ENCODE measurements around the gene FHDC1.

DNA sequence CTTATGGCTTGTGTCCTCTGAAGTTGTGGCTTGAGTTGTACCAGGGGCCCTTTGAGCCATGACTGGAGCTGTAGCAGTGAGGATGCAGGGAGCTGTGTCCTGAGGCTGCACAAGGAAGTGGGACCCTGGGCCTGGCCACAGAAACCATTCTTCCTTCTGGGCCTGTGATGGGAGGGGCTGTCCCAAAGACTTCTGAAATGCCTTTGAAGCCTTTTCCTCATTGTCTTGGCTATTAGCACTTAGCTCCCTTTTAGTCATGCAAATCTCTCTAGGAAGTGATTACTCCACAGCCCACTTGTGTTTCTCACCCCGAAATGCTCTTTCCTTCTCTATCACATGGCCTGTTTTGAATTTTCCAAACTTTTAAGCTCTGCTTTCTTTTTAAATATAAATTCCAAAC lies 92.4 kb downstream of the FHDC1 start:
- TF ChIP-seq, protein P1, sequence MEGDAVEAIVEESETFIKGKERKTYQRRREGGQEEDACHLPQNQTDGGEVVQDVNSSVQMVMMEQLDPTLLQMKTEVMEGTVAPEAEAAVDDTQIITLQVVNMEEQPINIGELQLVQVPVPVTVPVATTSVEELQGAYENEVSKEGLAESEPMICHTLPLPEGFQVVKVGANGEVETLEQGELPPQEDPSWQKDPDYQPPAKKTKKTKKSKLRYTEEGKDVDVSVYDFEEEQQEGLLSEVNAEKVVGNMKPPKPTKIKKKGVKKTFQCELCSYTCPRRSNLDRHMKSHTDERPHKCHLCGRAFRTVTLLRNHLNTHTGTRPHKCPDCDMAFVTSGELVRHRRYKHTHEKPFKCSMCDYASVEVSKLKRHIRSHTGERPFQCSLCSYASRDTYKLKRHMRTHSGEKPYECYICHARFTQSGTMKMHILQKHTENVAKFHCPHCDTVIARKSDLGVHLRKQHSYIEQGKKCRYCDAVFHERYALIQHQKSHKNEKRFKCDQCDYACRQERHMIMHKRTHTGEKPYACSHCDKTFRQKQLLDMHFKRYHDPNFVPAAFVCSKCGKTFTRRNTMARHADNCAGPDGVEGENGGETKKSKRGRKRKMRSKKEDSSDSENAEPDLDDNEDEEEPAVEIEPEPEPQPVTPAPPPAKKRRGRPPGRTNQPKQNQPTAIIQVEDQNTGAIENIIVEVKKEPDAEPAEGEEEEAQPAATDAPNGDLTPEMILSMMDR (IDR thresholded peaks at IDR 0.05) = no peak
- TF ChIP-seq, protein P2, sequence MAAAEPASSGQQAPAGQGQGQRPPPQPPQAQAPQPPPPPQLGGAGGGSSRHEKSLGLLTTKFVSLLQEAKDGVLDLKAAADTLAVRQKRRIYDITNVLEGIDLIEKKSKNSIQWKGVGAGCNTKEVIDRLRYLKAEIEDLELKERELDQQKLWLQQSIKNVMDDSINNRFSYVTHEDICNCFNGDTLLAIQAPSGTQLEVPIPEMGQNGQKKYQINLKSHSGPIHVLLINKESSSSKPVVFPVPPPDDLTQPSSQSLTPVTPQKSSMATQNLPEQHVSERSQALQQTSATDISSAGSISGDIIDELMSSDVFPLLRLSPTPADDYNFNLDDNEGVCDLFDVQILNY (CRISPR knock-in tag; IDR thresholded peaks at IDR 0.05) = no peak
- TF ChIP-seq, protein P3, sequence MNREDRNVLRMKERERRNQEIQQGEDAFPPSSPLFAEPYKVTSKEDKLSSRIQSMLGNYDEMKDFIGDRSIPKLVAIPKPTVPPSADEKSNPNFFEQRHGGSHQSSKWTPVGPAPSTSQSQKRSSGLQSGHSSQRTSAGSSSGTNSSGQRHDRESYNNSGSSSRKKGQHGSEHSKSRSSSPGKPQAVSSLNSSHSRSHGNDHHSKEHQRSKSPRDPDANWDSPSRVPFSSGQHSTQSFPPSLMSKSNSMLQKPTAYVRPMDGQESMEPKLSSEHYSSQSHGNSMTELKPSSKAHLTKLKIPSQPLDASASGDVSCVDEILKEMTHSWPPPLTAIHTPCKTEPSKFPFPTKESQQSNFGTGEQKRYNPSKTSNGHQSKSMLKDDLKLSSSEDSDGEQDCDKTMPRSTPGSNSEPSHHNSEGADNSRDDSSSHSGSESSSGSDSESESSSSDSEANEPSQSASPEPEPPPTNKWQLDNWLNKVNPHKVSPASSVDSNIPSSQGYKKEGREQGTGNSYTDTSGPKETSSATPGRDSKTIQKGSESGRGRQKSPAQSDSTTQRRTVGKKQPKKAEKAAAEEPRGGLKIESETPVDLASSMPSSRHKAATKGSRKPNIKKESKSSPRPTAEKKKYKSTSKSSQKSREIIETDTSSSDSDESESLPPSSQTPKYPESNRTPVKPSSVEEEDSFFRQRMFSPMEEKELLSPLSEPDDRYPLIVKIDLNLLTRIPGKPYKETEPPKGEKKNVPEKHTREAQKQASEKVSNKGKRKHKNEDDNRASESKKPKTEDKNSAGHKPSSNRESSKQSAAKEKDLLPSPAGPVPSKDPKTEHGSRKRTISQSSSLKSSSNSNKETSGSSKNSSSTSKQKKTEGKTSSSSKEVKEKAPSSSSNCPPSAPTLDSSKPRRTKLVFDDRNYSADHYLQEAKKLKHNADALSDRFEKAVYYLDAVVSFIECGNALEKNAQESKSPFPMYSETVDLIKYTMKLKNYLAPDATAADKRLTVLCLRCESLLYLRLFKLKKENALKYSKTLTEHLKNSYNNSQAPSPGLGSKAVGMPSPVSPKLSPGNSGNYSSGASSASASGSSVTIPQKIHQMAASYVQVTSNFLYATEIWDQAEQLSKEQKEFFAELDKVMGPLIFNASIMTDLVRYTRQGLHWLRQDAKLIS (CRISPR knock-in tag; IDR thresholded peaks at IDR 0.05; ENCODE audit: borderline replicate concordance) = no peak
- TF ChIP-seq, protein P4, sequence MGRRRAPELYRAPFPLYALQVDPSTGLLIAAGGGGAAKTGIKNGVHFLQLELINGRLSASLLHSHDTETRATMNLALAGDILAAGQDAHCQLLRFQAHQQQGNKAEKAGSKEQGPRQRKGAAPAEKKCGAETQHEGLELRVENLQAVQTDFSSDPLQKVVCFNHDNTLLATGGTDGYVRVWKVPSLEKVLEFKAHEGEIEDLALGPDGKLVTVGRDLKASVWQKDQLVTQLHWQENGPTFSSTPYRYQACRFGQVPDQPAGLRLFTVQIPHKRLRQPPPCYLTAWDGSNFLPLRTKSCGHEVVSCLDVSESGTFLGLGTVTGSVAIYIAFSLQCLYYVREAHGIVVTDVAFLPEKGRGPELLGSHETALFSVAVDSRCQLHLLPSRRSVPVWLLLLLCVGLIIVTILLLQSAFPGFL (CRISPR knock-in tag; IDR thresholded peaks at IDR 0.05; ENCODE audit: borderline replicate concordance) = no peak
- TF ChIP-seq TCF7 (CRISPR knock-in tag; IDR thresholded peaks at IDR 0.05; ENCODE audit: low read depth) (no peak), ZBTB21 (CRISPR knock-in tag; IDR thresholded peaks at IDR 0.05; ENCODE audit: borderline replicate concordance) (no peak), NR1H2 (CRISPR knock-in tag; IDR thresholded peaks at IDR 0.05) (no peak), NR2C2 (CRISPR knock-in tag; IDR thresholded peaks at IDR 0.05) (no peak), MYBL2 (CRISPR knock-in tag; IDR thresholded peaks at IDR 0.05) (no peak), SP1 (CRISPR knock-in tag; conservative IDR thresholded peaks at IDR 0.05) (no peak)
- TF ChIP-seq, protein P5, sequence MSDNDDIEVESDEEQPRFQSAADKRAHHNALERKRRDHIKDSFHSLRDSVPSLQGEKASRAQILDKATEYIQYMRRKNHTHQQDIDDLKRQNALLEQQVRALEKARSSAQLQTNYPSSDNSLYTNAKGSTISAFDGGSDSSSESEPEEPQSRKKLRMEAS (CRISPR knock-in tag; IDR thresholded peaks at IDR 0.05) = no peak
- TF ChIP-seq, protein P6, sequence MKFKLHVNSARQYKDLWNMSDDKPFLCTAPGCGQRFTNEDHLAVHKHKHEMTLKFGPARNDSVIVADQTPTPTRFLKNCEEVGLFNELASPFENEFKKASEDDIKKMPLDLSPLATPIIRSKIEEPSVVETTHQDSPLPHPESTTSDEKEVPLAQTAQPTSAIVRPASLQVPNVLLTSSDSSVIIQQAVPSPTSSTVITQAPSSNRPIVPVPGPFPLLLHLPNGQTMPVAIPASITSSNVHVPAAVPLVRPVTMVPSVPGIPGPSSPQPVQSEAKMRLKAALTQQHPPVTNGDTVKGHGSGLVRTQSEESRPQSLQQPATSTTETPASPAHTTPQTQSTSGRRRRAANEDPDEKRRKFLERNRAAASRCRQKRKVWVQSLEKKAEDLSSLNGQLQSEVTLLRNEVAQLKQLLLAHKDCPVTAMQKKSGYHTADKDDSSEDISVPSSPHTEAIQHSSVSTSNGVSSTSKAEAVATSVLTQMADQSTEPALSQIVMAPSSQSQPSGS (CRISPR knock-in tag; IDR thresholded peaks at IDR 0.05; ENCODE audit: borderline replicate concordance, low read depth) = no peak
- TF ChIP-seq, protein P7, sequence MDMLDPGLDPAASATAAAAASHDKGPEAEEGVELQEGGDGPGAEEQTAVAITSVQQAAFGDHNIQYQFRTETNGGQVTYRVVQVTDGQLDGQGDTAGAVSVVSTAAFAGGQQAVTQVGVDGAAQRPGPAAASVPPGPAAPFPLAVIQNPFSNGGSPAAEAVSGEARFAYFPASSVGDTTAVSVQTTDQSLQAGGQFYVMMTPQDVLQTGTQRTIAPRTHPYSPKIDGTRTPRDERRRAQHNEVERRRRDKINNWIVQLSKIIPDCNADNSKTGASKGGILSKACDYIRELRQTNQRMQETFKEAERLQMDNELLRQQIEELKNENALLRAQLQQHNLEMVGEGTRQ (CRISPR knock-in tag; IDR thresholded peaks at IDR 0.05) = no peak

All from WTC11 (cell line).